H1 (cell line): Measurements from ENCODE around the gene HCK. TPM values are rescaled to one million over a fixed set of nuclear protein-coding genes. Genes with fewer than 3 reads are reported as not detected.

Experiments
- CTCF ChIA-PET: fragments of 300-600 bp; sonication (Branson Sonifier 250); formaldehyde crosslinking; loops from one replicate; lab custom pipeline; 2021; ENCODE audit not compliant: partially characterized antibody; lab: Charles Lee
- POLR2A ChIA-PET: fragments of 300-600 bp; sonication (Branson Sonifier 250); formaldehyde crosslinking; loops from one replicate; lab custom pipeline; 2021; ENCODE audit warnings: inconsistent platforms; ENCODE audit not compliant: partially characterized antibody; lab: Charles Lee
- DNase-seq, 2 experiments: peaks; one replicate each; pipeline versions ENCODE4 v3.0.0 to v3.0.0-alpha.2; 2010 to 2022; ENCODE audit warnings: low spot score in 2 of 2, low read depth in 1 of 2, mixed read lengths in 1 of 2
- FAIRE-seq: peaks from 2 replicates; lab custom pipeline; 2011; peaks lifted over from hg19 to GRCh38; lab: Jason Lieb, UNC
- H2AFZ ChIP-seq: 2 replicates; pipeline ENCODE4 v1.8.1; 2012; ENCODE audit warnings: low read length, inconsistent platforms
- H2AK5ac ChIP-seq: 2 replicates; pipeline ENCODE4 v1.6.1; 2013; ENCODE audit warnings: low read depth, low read length
- H2BK120ac ChIP-seq: replicated peaks from 2 replicates; pipeline ENCODE3; 2013; ENCODE audit warnings: low read depth, low read length, inconsistent platforms
- H2BK12ac ChIP-seq: 2 replicates; pipeline ENCODE4 v1.6.1; 2013; ENCODE audit warnings: low read depth, low read length
- H2BK15ac ChIP-seq: 2 replicates; pipeline ENCODE4 v1.6.1; 2013; ENCODE audit warnings: low read length
- H2BK20ac ChIP-seq: 2 replicates; pipeline ENCODE4 v1.6.1; 2013; ENCODE audit warnings: low read length
- H2BK5ac ChIP-seq: 2 replicates; pipeline ENCODE4 v1.6.1; 2013; ENCODE audit warnings: low read depth, low read length
- H3K14ac ChIP-seq: 2 replicates; pipeline ENCODE4 v1.6.1; 2013; ENCODE audit warnings: inconsistent platforms; ENCODE audit not compliant: insufficient read length
- H3K18ac ChIP-seq: 2 replicates; pipeline ENCODE4 v1.6.1; 2013; ENCODE audit warnings: low read length; ENCODE audit errors: extremely low read depth
- H3K23ac ChIP-seq: 2 replicates; pipeline ENCODE4 v1.6.1; 2013; ENCODE audit warnings: inconsistent platforms; ENCODE audit not compliant: insufficient read length
- H3K23me2 ChIP-seq: 2 replicates; pipeline ENCODE4 v1.6.1; 2013; ENCODE audit warnings: low read depth, low read length
- H3K27ac ChIP-seq: 2 replicates; pipeline ENCODE4 v1.6.1; 2011; ENCODE audit warnings: low read depth, low read length, inconsistent platforms
- H3K27me3 ChIP-seq, 4 experiments: replicated peaks in 1 of 4; 1 replicate in 1 of 4; 2 replicates in 3 of 4; pipeline versions ENCODE4 v1.6.1 to v1.8.1; 2011 to 2013; ENCODE audit warnings: low read length in 3 of 4, mild to moderate bottlenecking in 3 of 4, inconsistent platforms in 2 of 4, mixed read lengths in 2 of 4, moderate library complexity in 1 of 4; ENCODE audit not compliant: control insufficient read depth in 3 of 4, insufficient read depth in 3 of 4; ENCODE audit errors: extremely low read depth in 1 of 4
- H3K36me3 ChIP-seq, 4 experiments: 2 replicates each; pipeline versions ENCODE4 v1.6.1 to v1.8.1; 2011 to 2013; ENCODE audit warnings: mild to moderate bottlenecking in 4 of 4, low read length in 3 of 4, moderate library complexity in 2 of 4, control low read depth in 1 of 4, inconsistent platforms in 1 of 4; ENCODE audit not compliant: insufficient read depth in 4 of 4, control insufficient read depth in 2 of 4
- H3K4ac ChIP-seq: replicated peaks from 2 replicates; pipeline ENCODE3; 2013; ENCODE audit warnings: low read length, low read depth, mixed read lengths, inconsistent platforms; ENCODE audit not compliant: insufficient read length
- H3K4me1 ChIP-seq, 4 experiments: replicated peaks in 1 of 4; 1 replicate in 1 of 4; 2 replicates in 3 of 4; pipeline versions ENCODE4 v1.6.1 to v1.8.1; 2011 to 2013; ENCODE audit warnings: low read length in 3 of 4, inconsistent platforms in 2 of 4, mixed read lengths in 1 of 4; ENCODE audit not compliant: insufficient read depth in 4 of 4, control insufficient read depth in 3 of 4
- H3K4me2 ChIP-seq, 2 experiments: 2 replicates each; pipeline versions ENCODE4 v1.6.1 to v1.8.1; 2011 to 2013; ENCODE audit warnings: low read depth in 2 of 2, low read length in 2 of 2, control low read depth in 1 of 2, inconsistent platforms in 1 of 2, mild to moderate bottlenecking in 1 of 2; ENCODE audit not compliant: insufficient read depth in 1 of 2
- H3K4me3 ChIP-seq, 4 experiments: fragments of 200-600, 300-600 bp in 1 of 4; sonication (generic), shearing (Covaris generic), sonication (Bioruptor Twin) in 1 of 4; 2 replicates each; pipeline versions ENCODE4 v1.5.1 to v1.8.1; 2011 to 2016; ENCODE audit warnings: low read length in 4 of 4, low read depth in 3 of 4, control low read depth in 2 of 4, inconsistent platforms in 2 of 4, mild to moderate bottlenecking in 2 of 4, mixed read lengths in 1 of 4, moderate library complexity in 1 of 4; ENCODE audit not compliant: insufficient read depth in 2 of 4; ENCODE audit errors: extremely low read depth in 1 of 4
- H3K56ac ChIP-seq: replicated peaks from 2 replicates; pipeline ENCODE3; 2013; ENCODE audit warnings: low read depth, mild to moderate bottlenecking, mixed read lengths, low read length, inconsistent platforms; ENCODE audit not compliant: insufficient read length
- H3K79me1 ChIP-seq: 2 replicates; pipeline ENCODE4 v1.6.1; 2013; ENCODE audit warnings: low read depth, low read length, control low read depth
- H3K79me2 ChIP-seq, 2 experiments: 2 replicates each; pipeline versions ENCODE4 v1.6.1 to v1.8.1; 2012 to 2013; ENCODE audit warnings: low read length in 2 of 2, mild to moderate bottlenecking in 2 of 2, inconsistent platforms in 1 of 2; ENCODE audit not compliant: insufficient read depth in 2 of 2, control insufficient read depth in 1 of 2
- H3K9ac ChIP-seq, 4 experiments: replicated peaks in 1 of 4; 1 replicate in 1 of 4; 2 replicates in 3 of 4; pipeline versions ENCODE4 v1.6.1 to v1.8.1; 2011 to 2013; ENCODE audit warnings: low read depth in 3 of 4, low read length in 3 of 4, control low read depth in 2 of 4, mild to moderate bottlenecking in 2 of 4, moderate library complexity in 2 of 4, inconsistent platforms in 1 of 4; ENCODE audit errors: extremely low read depth in 1 of 4
- H3K9me3 ChIP-seq, 2 experiments: 2 replicates each; pipeline versions ENCODE4 v1.6.1 to v1.8.1; 2012 to 2013; ENCODE audit warnings: mild to moderate bottlenecking in 2 of 2, moderate library complexity in 2 of 2, control low read depth in 1 of 2, inconsistent platforms in 1 of 2, low read depth in 1 of 2, low read length in 1 of 2, mixed read lengths in 1 of 2; ENCODE audit not compliant: insufficient read depth in 2 of 2
- H4K20me1 ChIP-seq, 2 experiments: replicated peaks in 1 of 2; 2 replicates each; pipeline versions ENCODE3 to v1.8.1; 2011 to 2013; ENCODE audit warnings: inconsistent platforms in 2 of 2, low read length in 2 of 2, mild to moderate bottlenecking in 1 of 2; ENCODE audit not compliant: insufficient read depth in 2 of 2, control insufficient read depth in 1 of 2
- H4K5ac ChIP-seq: 2 replicates; pipeline ENCODE4 v1.6.1; 2013; ENCODE audit warnings: low read length, low read depth, mixed read lengths, inconsistent platforms; ENCODE audit not compliant: insufficient read length
- H4K8ac ChIP-seq: 2 replicates; pipeline ENCODE4 v1.8.0; 2013; ENCODE audit warnings: mild to moderate bottlenecking, moderate library complexity, low read length, inconsistent platforms; ENCODE audit not compliant: insufficient read depth; ENCODE audit errors: extremely low read depth
- H4K91ac ChIP-seq: replicated peaks from 2 replicates; pipeline ENCODE3; 2013; ENCODE audit warnings: low read length, mixed read lengths, inconsistent platforms; ENCODE audit not compliant: insufficient read length
- BRCA1 ChIP-seq: IDR thresholded peaks from 2 replicates; pipeline ENCODE4 v1.6.1; 2012; ENCODE audit warnings: low read depth, low read length, improper control_type of control experiment
- CREB1 ChIP-seq: IDR thresholded peaks from 2 replicates; pipeline ENCODE4 v1.6.1; 2012; ENCODE audit warnings: inconsistent platforms
- JUN ChIP-seq: IDR thresholded peaks from 2 replicates; pipeline ENCODE4 v1.6.1; 2011; ENCODE audit warnings: low read depth, mild to moderate bottlenecking, improper control_type of control experiment, low read length
- RFX5 ChIP-seq: IDR thresholded peaks from 2 replicates; pipeline ENCODE4 v1.6.1; 2011; ENCODE audit warnings: low read depth, low read length, improper control_type of control experiment, borderline replicate concordance
- WGBS, 2 experiments: shearing (Covaris generic) in 1 of 2; methylation state at CpG; one replicate each; pipeline versions ENCODE4 v1.1.6 to v1.1.7; 2013 to 2015; ENCODE audit warnings: low lambda C conversion rate in 2 of 2, mixed read lengths in 2 of 2, inconsistent platforms in 1 of 2, low coverage in 1 of 2, missing lambda C conversion rate in 1 of 2; ENCODE audit not compliant: insufficient replicate concordance in 2 of 2, insufficient coverage in 1 of 2, insufficient read length in 1 of 2; ENCODE audit errors: extremely low coverage in 1 of 2, missing lambda C conversion rate in 1 of 2; 5-methylcytosine and 5-hydroxymethylcytosine counted together
- polyA plus RNA-seq, 7 experiments: library from polyadenylated mRNA; depleted of rRNA in 3 of 7; stranded (reverse) in 5 of 7; unstranded in 2 of 7; fragments of >200 nt in 5 of 7; fragments of 200-250 nt in 2 of 7; gene quantifications; 1 replicate in 5 of 7; 2 replicates in 1 of 7; 4 replicates in 1 of 7; pipeline versions ENCODE4 v1.2.1 to v1.2.3, GENCODE V29; 2011 to 2013; ENCODE audit warnings: missing spikeins in 2 of 7, mixed read lengths in 2 of 7
- small RNA-seq: library from polyadenylated mRNA; stranded (forward); fragments of <200 nt; extraction: miRNeasy Mini kit (QIAGEN cat#:217004); gene quantifications from one replicate; pipeline ENCODE3, GENCODE V24; 2013; ENCODE audit not compliant: insufficient read depth
- total RNA-seq: library from RNA; stranded (reverse); fragmentation: NEBNext Ultra II Directional; extraction: Animal tissue kit (Norgen Biotek cat#: 25700); gene quantifications from 2 replicates; pipeline ENCODE4 v1.2.1, GENCODE V29; 2021

The HCK gene
- total and polyA plus RNA-seq, 2 of the 8 experiments (the other 6 are each of a cell fraction or from before 2014, with no cell fraction given): 0.37 to 4.3 TPM

DNA sequence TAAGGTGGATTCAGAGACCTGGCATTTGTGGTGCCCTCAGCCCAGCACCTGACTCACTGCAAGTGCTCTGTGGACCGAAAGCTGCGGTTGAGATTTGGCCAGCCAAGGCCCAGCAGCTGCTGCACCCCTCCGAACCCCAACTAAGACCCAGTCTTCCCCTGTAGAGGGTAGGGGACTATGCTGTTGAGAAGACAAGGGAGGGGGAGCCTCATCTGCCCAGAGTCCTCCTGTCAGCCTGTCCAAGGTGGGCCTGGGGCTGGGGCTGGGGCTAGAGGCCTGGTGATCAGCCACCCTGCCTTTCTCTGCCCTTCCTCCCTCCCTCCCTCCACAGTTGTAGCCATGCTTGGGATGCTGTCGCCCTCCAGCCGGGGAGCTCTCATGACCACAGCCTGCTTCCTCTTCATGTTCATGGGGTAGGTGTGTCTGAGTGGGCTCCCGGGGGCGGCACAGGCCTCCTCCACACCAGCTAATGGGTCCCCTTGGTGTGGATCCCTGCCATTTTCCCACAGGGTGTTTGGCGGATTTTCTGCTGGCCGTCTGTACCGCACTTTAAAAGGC, 98.3 kb downstream of the HCK start:
- Histone ChIP-seq H3K27me3 (no peaks in the 10 kb centered on the region), H3K4me1 (no peaks in the 10 kb centered on the region; a peak in 1 of 7 replicates), H3K9ac (no peak overlapping the region), H3K14ac (no peak overlapping the region), H3K36me3 (peaks cover 30 to 52% (median 41%) of the 10 kb centered on the region in 4 experiments), H2BK5ac (no peak overlapping the region), H2BK120ac (no peak overlapping the region), H4K8ac (no peak overlapping the region), H3K79me1 (no peaks in the 10 kb centered on the region), H3K56ac (no peak overlapping the region), H2AK5ac (no peak overlapping the region), H3K79me2 (no peaks in the 10 kb centered on the region), H2AFZ (no peak overlapping the region), H4K20me1 (peaks cover 2 to 4% of the 10 kb centered on the region in 2 experiments), H3K18ac (no peak overlapping the region), H2BK12ac (no peak overlapping the region), H3K23me2 (no peaks in the 10 kb centered on the region), H3K4me2 (no peak overlapping the region), H3K4me3 (no peak overlapping the region), H4K91ac (no peak overlapping the region), H4K5ac (no peak overlapping the region), H3K4ac (no peak overlapping the region), H3K27ac (no peak overlapping the region), H2BK20ac (no peak overlapping the region), H3K9me3 (no peaks in the 10 kb centered on the region), H3K23ac (no peak overlapping the region), H2BK15ac (no peak overlapping the region)
- WGBS, 2 experiments: 91% methylated on average over 10 of the region's 10 CpGs; no CpG with 5 or more reads in 1 of the 2 experiments
- no peak for FAIRE-seq
- no peak for DNase-seq
- POLR2A ChIA-PET: no interaction called here
- TF ChIP-seq BRCA1 (no peak), CREB1 (no peak), JUN (no peak), RFX5 (no peak)
- CTCF ChIA-PET: interaction anchor here (1.0 to 1.4 kb wide), 2 partner anchors 298 to 327 kb away, joined by 4 read pairs; no protein-coding TSS in a partner anchor

Small RNA genes lying within 50 kb of the gene (small RNA-seq; reads per million reads assigned to genes)
- gene RNA5SP481 (not detected), gene RNA5SP482 (0.51 reads per million)

Other genes starting within 250 kb of the HCK start
- gene MYLK2, start 232.9 kb upstream of the HCK start, total RNA-seq: 0.22 TPM in 1 of 2 replicates, not detected in the other
- 0.26 and 0.27 TPM in 2 replicates for gene MYLK2, start 232.9 kb upstream of the HCK start, polyA plus RNA-seq (2011; rRNA removed)
- gene FOXS1, start 206.6 kb upstream of the HCK start, total RNA-seq: not detected in 2 replicates
- gene FOXS1, start 206.6 kb upstream of the HCK start, polyA plus RNA-seq (2011; rRNA removed): 0.45 and 0.47 TPM in 2 replicates
- gene DUSP15, start 181.7 kb upstream of the HCK start, total RNA-seq: 0.91 and 1.0 TPM in 2 replicates
- 3.2 and 6.0 TPM in 2 replicates for gene DUSP15, start 181.7 kb upstream of the HCK start, polyA plus RNA-seq (2011; rRNA removed)
- not detected in 2 replicates for gene TTLL9, start 181.6 kb upstream of the HCK start, total RNA-seq
- gene TTLL9, start 181.6 kb upstream of the HCK start, polyA plus RNA-seq (2011; rRNA removed): 0.06 and 0.19 TPM in 2 replicates
- 14.2 and 14.5 TPM in 2 replicates for gene PDRG1, start 100.2 kb upstream of the HCK start, total RNA-seq
- gene PDRG1, start 100.2 kb upstream of the HCK start, polyA plus RNA-seq (2011; rRNA removed): 20.1 and 20.8 TPM in 2 replicates
- gene XKR7, start 84.1 kb upstream of the HCK start, total RNA-seq: 1.8 and 2.4 TPM in 2 replicates
- gene XKR7, start 84.1 kb upstream of the HCK start, polyA plus RNA-seq (2011; rRNA removed): 2.4 TPM in 2 replicates
- 5.5 and 6.0 TPM in 2 replicates for gene CCM2L, start 41.8 kb upstream of the HCK start, total RNA-seq
- 15.8 and 23.1 TPM in 2 replicates for gene CCM2L, start 41.8 kb upstream of the HCK start, polyA plus RNA-seq (2011; rRNA removed)
- 38.4 and 40.5 TPM in 2 replicates for gene TM9SF4, start 57.5 kb downstream of the HCK start, total RNA-seq
- gene TM9SF4, start 57.5 kb downstream of the HCK start, polyA plus RNA-seq (2011; rRNA removed): 68.7 and 72.0 TPM in 2 replicates
- 25.4 and 26.1 TPM in 2 replicates for gene PLAGL2, start 155.5 kb downstream of the HCK start, total RNA-seq
- 20.6 and 26.7 TPM in 2 replicates for gene PLAGL2, start 155.5 kb downstream of the HCK start, polyA plus RNA-seq (2011; rRNA removed)
- gene POFUT1, start 155.6 kb downstream of the HCK start, total RNA-seq: 24.4 and 24.5 TPM in 2 replicates
- gene POFUT1, start 155.6 kb downstream of the HCK start, polyA plus RNA-seq (2011; rRNA removed): 19.4 and 23.5 TPM in 2 replicates
- 22.1 and 22.4 TPM in 2 replicates for gene KIF3B, start 225.4 kb downstream of the HCK start, total RNA-seq
- gene KIF3B, start 225.4 kb downstream of the HCK start, polyA plus RNA-seq (2011; rRNA removed): 7.3 and 10.1 TPM in 2 replicates